Activated naive CD4-positive, alpha-beta T cell treated with anti-CD3 and anti-CD28 coated beads, Interleukin-2, amount 50 U/mL, for 24 hours (primary cell): ENCODE data around the gene SLC25A20.

ENCODE experiments used
- H3K27ac Mint-ChIP-seq: one replicate; pipeline ENCODE4 v1.8.0; 2021; ENCODE audit warnings: mild to moderate bottlenecking, mixed read lengths
- H3K27me3 Mint-ChIP-seq: one replicate; pipeline ENCODE4 v1.8.0; 2021; ENCODE audit warnings: mixed read lengths
- H3K36me3 Mint-ChIP-seq: one replicate; pipeline ENCODE4 v1.8.0; 2021; ENCODE audit warnings: mixed read lengths
- H3K4me1 Mint-ChIP-seq: one replicate; pipeline ENCODE4 v1.8.0; 2021; ENCODE audit warnings: mixed read lengths
- H3K4me3 Mint-ChIP-seq: one replicate; pipeline ENCODE4 v1.8.0; 2021; ENCODE audit warnings: mild to moderate bottlenecking, mixed read lengths
- H3K9me3 Mint-ChIP-seq: one replicate; pipeline ENCODE4 v1.8.0; 2021; ENCODE audit warnings: mixed read lengths

The SLC25A20 gene

DNA sequence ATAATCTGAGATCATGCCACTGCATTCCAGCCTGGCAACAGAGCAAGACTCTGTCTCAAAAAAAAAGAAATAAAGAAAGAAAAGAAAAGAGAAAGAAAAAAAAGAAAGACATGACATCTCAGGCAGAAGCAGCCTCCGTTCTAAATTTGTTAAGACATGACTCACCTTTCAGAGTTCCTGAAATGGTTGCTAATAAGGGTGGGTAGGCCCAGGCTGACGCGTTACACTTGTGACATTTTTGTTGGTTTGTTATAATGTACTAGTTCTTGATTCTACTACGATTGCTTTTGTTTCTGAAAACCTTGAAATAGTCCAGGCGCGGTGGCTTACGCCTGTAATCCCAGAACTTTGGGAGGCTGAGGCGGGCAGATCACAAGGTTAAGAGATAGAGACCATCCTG lies 21.0 kb downstream of the SLC25A20 start:
- Mint-ChIP-seq H3K4me3 (no peak overlapping the region), H3K27me3 (no peaks in the 10 kb centered on the region), H3K4me1 (no peaks in the 10 kb centered on the region), H3K36me3 (peaks cover 2% of the 10 kb centered on the region), H3K9me3 (no peaks in the 10 kb centered on the region), H3K27ac (no peak overlapping the region)

DNA sequence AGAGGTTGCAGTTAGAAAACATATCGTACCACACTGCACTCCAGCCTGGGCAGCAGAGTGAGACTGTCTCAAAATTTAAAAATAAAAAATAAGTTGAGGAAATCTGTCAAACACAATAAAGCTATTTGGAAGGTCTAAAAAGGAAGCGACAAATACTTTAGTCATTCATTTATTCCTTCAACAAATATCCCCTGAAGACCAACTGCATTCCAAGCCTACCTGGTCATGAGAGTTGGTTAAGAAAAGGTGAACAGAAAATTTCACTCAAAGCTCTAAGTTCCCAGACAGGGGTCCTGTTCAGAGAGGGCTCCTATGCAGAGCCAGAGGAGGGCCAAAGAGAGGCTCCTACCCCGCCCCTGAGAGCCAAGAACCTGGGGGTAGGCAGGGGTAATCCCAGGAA lies 35.6 kb downstream of the SLC25A20 start:
- no peaks in the 10 kb centered on the region for H3K9me3 Mint-ChIP-seq
- H3K36me3 Mint-ChIP-seq = peaks cover 12% of the 10 kb centered on the region
- H3K4me3 Mint-ChIP-seq = no peak overlapping the region
- no peaks in the 10 kb centered on the region for H3K27me3 Mint-ChIP-seq
- no peak overlapping the region for H3K27ac Mint-ChIP-seq
- no peaks in the 10 kb centered on the region for H3K4me1 Mint-ChIP-seq

DNA sequence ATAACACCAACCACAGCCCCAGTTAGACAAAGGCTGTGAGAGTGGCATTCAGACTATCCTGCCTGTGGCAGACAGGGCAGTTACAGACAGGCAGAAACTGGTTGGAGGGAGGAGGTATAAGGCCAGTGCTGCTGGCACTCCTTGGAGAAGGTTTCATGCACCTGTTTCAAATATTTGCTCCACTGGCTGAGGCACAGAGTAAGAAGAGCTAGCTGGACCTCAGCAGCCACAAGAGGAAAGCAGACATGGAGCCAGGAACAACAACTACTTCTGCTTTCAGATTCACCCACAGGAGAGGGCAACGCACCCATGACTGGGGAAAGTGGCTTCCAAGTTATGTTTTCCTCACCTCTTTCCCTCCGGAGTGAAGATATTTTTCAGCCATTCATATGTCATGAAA lies 39.5 kb downstream of the SLC25A20 start:
- no peak overlapping the region for H3K4me3 Mint-ChIP-seq
- peaks cover 14% of the 10 kb centered on the region for H3K36me3 Mint-ChIP-seq
- H3K27me3 Mint-ChIP-seq = no peaks in the 10 kb centered on the region
- no peak overlapping the region for H3K27ac Mint-ChIP-seq
- no peaks in the 10 kb centered on the region for H3K9me3 Mint-ChIP-seq
- H3K4me1 Mint-ChIP-seq = no peaks in the 10 kb centered on the region

DNA sequence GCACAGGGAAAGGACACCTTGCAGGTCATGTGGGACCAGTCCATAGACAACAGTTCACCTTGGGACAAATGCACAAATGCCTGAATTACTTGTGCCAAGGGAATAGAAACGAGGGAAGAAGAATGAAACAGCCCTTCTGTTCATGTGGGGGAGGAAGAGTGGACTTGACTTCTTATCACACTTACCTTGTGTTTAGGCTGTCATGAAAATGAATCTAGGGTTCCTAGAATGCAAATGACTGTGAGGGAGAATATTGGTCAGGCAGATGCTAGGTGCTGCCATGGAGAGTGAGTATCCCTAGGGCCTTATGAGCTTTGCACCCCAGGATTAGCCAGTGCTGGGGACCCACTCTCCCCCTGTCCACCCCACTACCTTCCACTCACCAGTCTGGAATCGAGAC lies 40.0 kb downstream of the SLC25A20 start:
- Mint-ChIP-seq H3K4me3 (no peak overlapping the region), H3K27ac (no peak overlapping the region), H3K9me3 (no peaks in the 10 kb centered on the region), H3K36me3 (peaks cover 14% of the 10 kb centered on the region), H3K27me3 (no peaks in the 10 kb centered on the region), H3K4me1 (no peaks in the 10 kb centered on the region)

DNA sequence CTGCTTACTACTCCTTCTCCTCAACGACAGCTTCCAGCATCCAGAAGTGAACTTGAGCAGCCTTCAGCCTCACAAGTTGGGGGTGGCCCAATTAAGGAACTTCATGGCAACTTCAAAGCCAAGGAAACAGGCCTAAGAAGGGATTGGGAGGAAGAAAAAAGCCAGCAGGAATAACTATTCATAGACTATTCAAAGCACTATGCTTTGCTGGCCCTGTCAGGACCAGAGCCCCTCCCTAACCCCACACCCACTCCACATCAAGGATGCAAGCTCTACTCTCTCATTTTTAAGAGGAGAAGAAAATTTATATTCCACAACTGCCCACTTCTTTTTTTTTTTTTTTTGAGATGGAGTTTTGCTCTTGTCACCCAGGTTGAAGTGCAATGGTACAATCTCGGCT lies 41.0 kb downstream of the SLC25A20 start:
- Mint-ChIP-seq H3K36me3 (peaks cover 13% of the 10 kb centered on the region), H3K27ac (no peak overlapping the region), H3K27me3 (no peaks in the 10 kb centered on the region), H3K9me3 (no peaks in the 10 kb centered on the region), H3K4me1 (no peaks in the 10 kb centered on the region), H3K4me3 (no peak overlapping the region)

GRCh38 chr3:48856469-48856868 lies 42.2 kb downstream of the SLC25A20 start:
- H3K4me1 Mint-ChIP-seq = no peaks in the 10 kb centered on the region
- H3K27me3 Mint-ChIP-seq = no peaks in the 10 kb centered on the region
- no peak overlapping the region for H3K4me3 Mint-ChIP-seq
- H3K36me3 Mint-ChIP-seq = peaks cover 11% of the 10 kb centered on the region
- H3K27ac Mint-ChIP-seq = no peak overlapping the region
- no peaks in the 10 kb centered on the region for H3K9me3 Mint-ChIP-seq

DNA sequence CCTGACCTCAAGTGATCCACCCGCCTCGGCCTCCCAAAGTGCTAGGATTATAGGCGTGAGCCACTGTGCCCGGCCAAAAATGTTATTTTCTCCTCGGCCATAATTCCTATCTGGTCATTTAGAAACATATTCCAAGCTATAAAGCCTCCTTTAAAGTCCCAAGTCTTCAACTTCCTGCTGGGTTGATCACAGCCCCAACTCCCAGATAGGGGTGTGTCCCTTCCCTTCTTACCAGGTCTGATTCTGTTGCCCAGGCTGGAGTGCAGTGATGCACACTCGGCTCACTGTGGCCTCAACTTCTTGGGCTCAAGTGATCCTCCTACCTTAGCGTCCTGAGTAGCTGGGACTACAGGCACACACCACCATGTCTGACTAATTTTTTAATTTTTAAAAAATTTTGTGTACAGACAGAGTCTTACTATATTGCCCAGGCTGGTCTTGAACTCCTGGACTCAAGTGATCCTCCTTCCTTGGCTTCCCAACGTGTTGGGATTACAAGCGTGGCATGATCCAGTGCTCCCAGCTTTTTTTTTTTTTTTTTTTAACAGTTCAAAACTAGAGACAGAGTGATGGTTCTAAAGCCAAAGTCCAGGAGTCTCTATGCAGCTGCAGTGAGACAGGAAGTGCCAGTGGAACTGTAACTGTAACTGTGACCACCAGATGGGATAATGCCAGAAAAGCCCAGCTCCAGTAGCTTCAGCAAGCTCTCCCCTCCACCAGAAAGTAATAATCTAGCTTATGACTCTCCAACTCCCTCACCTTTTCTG lies 42.8 kb downstream of the SLC25A20 start:
- H3K27ac Mint-ChIP-seq = peak overlapping the region; percentile 27
- no peaks in the 10 kb centered on the region for H3K9me3 Mint-ChIP-seq
- no peaks in the 10 kb centered on the region for H3K27me3 Mint-ChIP-seq
- no peak overlapping the region for H3K4me3 Mint-ChIP-seq
- H3K4me1 Mint-ChIP-seq = no peaks in the 10 kb centered on the region
- peaks cover 11% of the 10 kb centered on the region for H3K36me3 Mint-ChIP-seq

DNA sequence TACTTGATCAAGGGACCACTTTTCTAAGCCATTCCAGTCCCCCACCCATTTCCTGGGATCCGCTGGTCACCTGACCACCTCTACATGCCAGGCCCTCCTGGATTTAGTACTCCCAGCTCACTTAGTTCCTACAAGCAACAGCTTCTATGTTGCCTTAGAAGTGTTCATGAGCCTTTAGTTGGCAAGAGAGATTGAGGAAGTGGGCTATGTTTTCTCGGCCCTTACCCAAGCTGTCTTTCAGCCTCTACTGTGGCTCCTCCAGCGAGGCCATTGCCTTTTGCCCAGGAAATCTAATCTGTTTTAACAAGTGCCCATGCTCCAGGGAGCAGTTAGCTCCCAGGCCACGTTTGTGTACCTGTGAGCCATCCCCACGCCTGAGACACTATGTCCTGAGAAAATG lies 46.5 kb downstream of the SLC25A20 start:
- Mint-ChIP-seq H3K27me3 (no peaks in the 10 kb centered on the region), H3K36me3 (no peaks in the 10 kb centered on the region), H3K4me3 (no peak overlapping the region), H3K4me1 (peaks cover 10% of the 10 kb centered on the region), H3K27ac (no peak overlapping the region), H3K9me3 (no peaks in the 10 kb centered on the region)

GRCh38 chr3:48851407-48851806 lies 47.3 kb downstream of the SLC25A20 start:
- Mint-ChIP-seq H3K27me3 (no peaks in the 10 kb centered on the region), H3K36me3 (no peaks in the 10 kb centered on the region), H3K27ac (no peak overlapping the region), H3K9me3 (no peaks in the 10 kb centered on the region), H3K4me3 (no peak overlapping the region), H3K4me1 (peaks cover 14% of the 10 kb centered on the region)

GRCh38 chr3:48848816-48849515 lies 49.7 kb downstream of the SLC25A20 start:
- Mint-ChIP-seq H3K4me1 (peaks cover 28% of the 10 kb centered on the region), H3K9me3 (no peaks in the 10 kb centered on the region), H3K27me3 (no peaks in the 10 kb centered on the region), H3K4me3 (no peak overlapping the region), H3K27ac (no peak overlapping the region), H3K36me3 (peaks cover 5% of the 10 kb centered on the region)

DNA sequence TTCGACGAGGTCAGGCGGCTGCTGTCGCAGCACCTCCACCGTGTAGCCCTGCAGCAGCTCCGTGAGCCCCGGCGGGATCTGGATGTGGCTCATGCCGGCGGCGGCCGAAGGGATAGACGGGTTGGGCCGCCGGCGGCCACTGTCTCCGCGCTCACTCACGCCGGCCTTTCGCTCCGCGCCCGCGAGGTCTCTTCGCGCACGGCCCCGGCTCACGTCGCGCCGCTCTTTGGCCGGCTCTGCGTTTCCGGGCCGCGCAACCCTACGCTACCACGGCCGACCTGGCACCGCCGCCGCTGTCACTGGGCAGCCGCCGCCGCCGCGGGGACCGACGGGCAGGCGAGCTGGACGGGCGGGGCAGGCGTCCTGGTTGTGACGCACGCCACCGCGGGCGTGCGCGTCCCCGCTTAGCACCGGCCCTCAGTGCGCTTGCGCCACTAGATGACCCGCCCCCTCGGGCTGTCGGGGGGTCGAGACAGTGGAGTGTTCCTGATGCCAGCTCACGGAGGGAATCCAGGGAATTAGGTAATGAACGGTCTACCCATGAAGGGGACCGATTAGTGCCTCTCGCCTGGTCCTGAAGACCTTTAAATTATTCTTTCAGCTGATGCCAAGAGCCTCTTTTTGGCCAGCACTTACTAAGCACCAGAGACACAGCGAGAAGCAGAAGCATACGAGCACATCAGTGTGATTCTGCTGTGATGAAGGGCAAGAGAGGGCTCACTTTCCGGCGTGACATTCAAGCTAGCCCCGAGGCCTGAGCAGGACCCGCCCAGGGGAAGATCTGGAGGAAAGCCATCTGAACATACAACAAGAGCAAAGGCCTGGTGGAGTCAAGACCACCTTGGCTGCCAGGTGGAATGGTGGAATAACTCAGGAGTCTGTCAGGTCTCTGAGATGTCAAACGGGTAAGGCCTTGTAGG lies 50.9 kb downstream of the SLC25A20 start, which contains the start of gene PRKAR2A:
Gene PRKAR2A (minus strand): TSS at position 371 of the 920 bp plus-strand sequence. CDS start 278 bp downstream, at position 93.
- Mint-ChIP-seq H3K4me1 (peaks cover 28% of the 10 kb centered on the region), H3K27me3 (no peaks in the 10 kb centered on the region), H3K9me3 (no peaks in the 10 kb centered on the region), H3K27ac (peak within 1 kb of the TSS; percentile 84), H3K36me3 (peaks cover 5% of the 10 kb centered on the region), H3K4me3 (peak within 1 kb of the TSS; percentile 90)

GRCh38 chr3:48847053-48847503 lies 51.6 kb downstream of the SLC25A20 start:
- no peaks in the 10 kb centered on the region for H3K27me3 Mint-ChIP-seq
- H3K9me3 Mint-ChIP-seq = no peaks in the 10 kb centered on the region
- H3K4me1 Mint-ChIP-seq = peaks cover 32% of the 10 kb centered on the region
- H3K36me3 Mint-ChIP-seq = peaks cover 5% of the 10 kb centered on the region
- H3K27ac Mint-ChIP-seq = no peak overlapping the region
- peak overlapping the region; percentile 90 for H3K4me3 Mint-ChIP-seq

GRCh38 chr3:48845170-48845569 lies 53.5 kb downstream of the SLC25A20 start:
- Mint-ChIP-seq H3K27me3 (no peaks in the 10 kb centered on the region), H3K36me3 (peaks cover 5% of the 10 kb centered on the region), H3K9me3 (no peaks in the 10 kb centered on the region), H3K4me1 (peaks cover 34% of the 10 kb centered on the region), H3K4me3 (peak overlapping the region; percentile 90), H3K27ac (no peak overlapping the region)

- Mint-ChIP-seq H3K27ac (no peak overlapping the region), H3K4me1 (peaks cover 22% of the 10 kb centered on the region), H3K9me3 (no peaks in the 10 kb centered on the region), H3K4me3 (no peak overlapping the region), H3K36me3 (peaks cover 7% of the 10 kb centered on the region), H3K27me3 (no peaks in the 10 kb centered on the region)
Measured at GRCh38 chr3:48837163-48837562, 61.5 kb downstream of the SLC25A20 start.

DNA sequence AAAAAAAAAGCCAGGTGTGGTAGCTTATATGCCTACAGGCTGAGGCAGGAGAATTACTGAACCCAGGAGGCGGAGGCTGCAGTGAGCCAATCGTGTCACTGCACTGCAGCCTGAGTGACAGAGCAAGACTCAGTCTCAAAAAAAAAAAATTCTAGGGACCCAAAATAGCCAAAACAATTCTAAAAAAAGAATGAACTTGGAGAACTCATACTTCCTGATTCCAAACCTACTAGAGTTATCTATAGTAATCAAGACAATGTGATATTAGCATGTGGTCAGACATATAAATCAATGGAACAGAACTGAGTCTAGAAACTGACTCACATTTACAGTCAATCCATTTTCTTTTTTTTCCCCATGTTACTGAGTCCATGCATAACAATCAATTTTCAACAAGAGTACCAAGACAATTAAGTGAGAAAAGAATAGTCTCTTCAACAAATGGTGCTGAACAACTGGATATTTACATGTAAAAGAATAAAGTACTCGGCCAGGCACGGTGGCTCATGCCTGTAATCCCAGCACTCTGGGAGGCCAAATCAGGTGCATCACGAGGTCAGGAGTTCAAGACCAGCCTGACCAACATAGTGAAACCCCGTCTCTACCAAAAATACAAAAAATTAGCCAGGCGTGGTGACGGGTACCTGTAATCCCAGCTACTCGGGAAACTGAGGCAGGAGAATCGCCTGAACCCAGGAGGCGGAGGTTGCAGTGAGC lies 62.9 kb downstream of the SLC25A20 start:
- no peak overlapping the region for H3K27ac Mint-ChIP-seq

More for the DNA sequence above, 62.9 kb downstream of the SLC25A20 start:
- Mint-ChIP-seq H3K4me1 (peaks cover 19% of the 10 kb centered on the region), H3K27me3 (no peaks in the 10 kb centered on the region), H3K9me3 (no peaks in the 10 kb centered on the region), H3K4me3 (no peak overlapping the region), H3K36me3 (peaks cover 7% of the 10 kb centered on the region)
